ENCODE results near the gene ITPK1. TPM values are rescaled to one million over a fixed set of nuclear protein-coding genes. Genes with fewer than 3 reads are reported as not detected.

ITPK1 gene
- total RNA-seq, 2 donors from 2014 or later: 53.8 to 85.0 TPM

- Histone ChIP-seq H3K4me3 (no peak overlapping the region), H3K27ac (peak overlapping the region; percentile 62 to 64), H3K9me3 (no peaks in the 10 kb centered on the region), H3K36me3 (no peaks in the 10 kb centered on the region), H3K27me3 (replicated peaks; ENCODE audit: insufficient read depth) (no peaks in the 10 kb centered on the region), H3K4me1 (ENCODE audit: control insufficient read depth in 1 of 2, low read depth in 2 of 2) (peaks cover 3 to 29% of the 10 kb centered on the region in 2 donors)
- ATAC-seq (ENCODE audit: insufficient number of reproducible peaks, low FRiP score, low read depth) (peak; percentile 87), DNase-seq (ENCODE audit: low spot score) (peak; percentile 59)
- TF ChIP-seq CTCF (IDR thresholded peaks at IDR 0.05): no peak
Observed at GRCh38 chr14:92986254-92987147, 129.2 kb downstream of the ITPK1 start.

- no peaks in the 10 kb centered on the region for H3K9me3 ChIP-seq
- no peaks in the 10 kb centered on the region for H3K27me3 ChIP-seq (replicated peaks; ENCODE audit: insufficient read depth)
- H3K27ac ChIP-seq: peak overlapping the region; percentile 46 to 53
- no peak overlapping the region for H3K4me3 ChIP-seq
- no peak for DNase-seq (ENCODE audit: low spot score)
- ATAC-seq (ENCODE audit: insufficient number of reproducible peaks, low FRiP score, low read depth): no peak
- no peaks in the 10 kb centered on the region for H3K36me3 ChIP-seq
- H3K4me1 ChIP-seq (ENCODE audit: control insufficient read depth in 1 of 2, low read depth in 2 of 2): peaks cover 3 to 29% of the 10 kb centered on the region in 2 donors
- TF ChIP-seq CTCF (IDR thresholded peaks at IDR 0.05): no peak
Observed at GRCh38 chr14:92985521-92985920, 130.2 kb downstream of the ITPK1 start.

DNA sequence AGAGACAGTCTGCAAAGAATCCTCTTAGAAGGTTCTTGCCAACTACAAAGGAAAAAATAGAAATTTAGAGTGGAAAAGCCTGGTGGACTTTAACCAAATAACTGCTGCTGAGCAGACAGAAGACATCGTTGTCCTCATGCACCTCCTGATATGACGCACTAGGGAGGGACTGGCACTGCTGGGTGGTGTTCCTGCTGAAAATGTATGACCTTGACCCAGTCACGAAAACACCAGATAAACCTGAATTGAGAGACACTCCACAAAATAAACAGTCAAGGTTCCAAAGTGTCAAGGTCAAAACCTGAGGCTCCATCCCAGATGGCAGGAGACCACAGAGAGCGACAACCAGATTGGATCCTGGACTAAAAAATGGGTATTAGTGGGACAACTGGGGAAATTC, 130.8 kb downstream of the ITPK1 start:
- ATAC-seq (ENCODE audit: insufficient number of reproducible peaks, low FRiP score, low read depth) (no peak), DNase-seq (ENCODE audit: low spot score) (no peak)
- no peak overlapping the region for H3K4me3 ChIP-seq
- TF ChIP-seq CTCF (IDR thresholded peaks at IDR 0.05): no peak
- H3K36me3 ChIP-seq: no peaks in the 10 kb centered on the region
- no peaks in the 10 kb centered on the region for H3K9me3 ChIP-seq
- no peak overlapping the region for H3K27ac ChIP-seq
- H3K4me1 ChIP-seq (ENCODE audit: control insufficient read depth in 1 of 2, low read depth in 2 of 2): peaks cover 3 to 29% of the 10 kb centered on the region in 2 donors
- no peaks in the 10 kb centered on the region for H3K27me3 ChIP-seq (replicated peaks; ENCODE audit: insufficient read depth)

DNA sequence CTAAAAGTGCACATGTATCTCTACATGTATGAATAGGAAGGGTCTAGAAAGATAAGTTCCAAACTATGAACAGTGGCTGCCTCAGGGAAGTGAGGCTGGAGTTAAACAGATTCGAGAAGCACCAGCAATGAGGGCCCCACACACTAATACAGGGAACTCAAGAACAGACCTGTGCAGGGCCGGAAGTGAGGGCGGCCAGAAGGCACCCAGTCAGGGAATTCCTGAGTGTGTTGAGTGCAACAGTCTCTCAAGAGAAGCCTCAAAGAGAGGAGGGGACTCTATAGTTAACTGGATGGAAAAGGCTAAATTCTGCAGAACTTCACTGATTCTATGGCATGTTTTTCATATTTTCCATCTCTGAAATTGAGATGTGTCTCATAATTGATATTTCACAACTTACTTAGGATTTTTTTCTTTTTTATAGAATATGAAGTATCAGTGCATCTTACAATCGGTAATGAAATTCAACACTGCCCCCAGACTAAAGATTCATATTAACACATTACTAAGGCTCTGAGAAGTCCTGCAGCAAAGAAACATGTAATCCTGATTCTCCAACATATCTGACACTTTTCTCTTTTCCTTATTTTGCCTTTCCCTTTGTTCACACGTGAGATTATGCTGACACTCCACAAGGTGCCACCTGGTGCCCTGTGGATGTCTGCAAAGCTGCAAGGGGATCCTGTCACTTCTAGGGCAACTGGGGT, 131.5 kb downstream of the ITPK1 start:
- Histone ChIP-seq H3K9me3 (no peaks in the 10 kb centered on the region), H3K27ac (no peak overlapping the region), H3K27me3 (replicated peaks; ENCODE audit: insufficient read depth) (no peaks in the 10 kb centered on the region), H3K36me3 (no peaks in the 10 kb centered on the region), H3K4me3 (no peak overlapping the region), H3K4me1 (ENCODE audit: control insufficient read depth in 1 of 2, low read depth in 2 of 2) (peaks cover 3 to 29% of the 10 kb centered on the region in 2 donors)
- no peak for ATAC-seq (ENCODE audit: insufficient number of reproducible peaks, low FRiP score, low read depth)
- no peak for DNase-seq (ENCODE audit: low spot score)
- no peak for TF ChIP-seq CTCF (IDR thresholded peaks at IDR 0.05)

DNA sequence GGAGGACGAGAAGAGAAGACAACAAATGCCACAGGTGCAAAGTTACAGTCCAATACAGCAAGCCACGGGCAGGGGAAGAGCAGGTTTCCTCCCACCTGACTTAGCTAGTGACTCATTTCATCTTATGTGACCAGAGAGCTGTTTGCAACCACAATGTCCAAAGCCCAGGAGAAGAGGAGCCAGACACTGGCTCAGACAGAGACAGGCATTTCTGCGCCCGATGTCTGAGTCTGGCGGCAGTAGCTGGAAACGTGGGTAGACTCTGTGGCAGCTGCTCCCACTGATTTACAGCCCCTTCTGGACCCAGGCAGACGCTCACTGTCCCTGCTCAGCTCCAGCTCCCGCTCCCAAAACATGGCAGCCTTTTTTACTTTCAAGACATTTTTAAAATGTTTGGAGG, 132.8 kb downstream of the ITPK1 start:
- no peak for TF ChIP-seq CTCF (IDR thresholded peaks at IDR 0.05)
- H3K36me3 ChIP-seq: no peaks in the 10 kb centered on the region
- H3K9me3 ChIP-seq: no peaks in the 10 kb centered on the region
- DNase-seq (ENCODE audit: low spot score) (no peak), ATAC-seq (ENCODE audit: insufficient number of reproducible peaks, low FRiP score, low read depth) (no peak)
- no peak overlapping the region for H3K4me3 ChIP-seq
- peaks cover 3 to 29% of the 10 kb centered on the region in 2 donors for H3K4me1 ChIP-seq (ENCODE audit: control insufficient read depth in 1 of 2, low read depth in 2 of 2)
- no peaks in the 10 kb centered on the region for H3K27me3 ChIP-seq (replicated peaks; ENCODE audit: insufficient read depth)
- no peak overlapping the region for H3K27ac ChIP-seq
